ENCODE results near the gene UBAC1.

- TF ChIP-seq CTCF (IDR thresholded peaks at IDR 0.05; ENCODE audit: poor library complexity) (no peak), EZH2phosphoT487 (IDR thresholded peaks at IDR 0.05; ENCODE audit: low read depth, severe bottlenecking, unreplicated experiment) (no peak), EZH2 (IDR thresholded peaks at IDR 0.05; ENCODE audit: borderline replicate concordance) (no peak)
These were observed 77.6 kb downstream of the UBAC1 start for GRCh38 chr9:135883410-135884089.

Measured in hepatocyte (in vitro differentiated cells).